Endothelial cell of umbilical vein (primary cell): ENCODE data around the gene PARN. TPM values are rescaled to one million over a fixed set of nuclear protein-coding genes. Genes with fewer than 3 reads are reported as not detected.

Experiments
- BruUV-seq: library from RNA; stranded (reverse); fragments of 400-500 nt; replicated peaks from 2 replicates; lab custom pipeline; 2021; lab: Mats Ljungman, UMichigan
- CTCF ChIA-PET: fragments of 300-600, 350-600 bp; sonication (Branson Sonifier 250); formaldehyde crosslinking; loops from one replicate; lab custom pipeline; 2021; ENCODE audit warnings: antibody characterized with exemption, inconsistent platforms; lab: Charles Lee
- POLR2A ChIA-PET: fragments of 300-600, 350-600 bp; sonication (Branson Sonifier 250); formaldehyde crosslinking; loops from one replicate; lab custom pipeline; 2021; ENCODE audit warnings: antibody characterized with exemption, inconsistent platforms; lab: Charles Lee
- DNase-seq: peaks from one replicate; pipeline ENCODE4 v3.0.0-alpha.2; 2011; ENCODE audit warnings: low read depth, low spot score
- FAIRE-seq: peaks from 2 replicates; lab custom pipeline; 2011; peaks lifted over from hg19 to GRCh38; lab: Jason Lieb, UNC
- H2AFZ ChIP-seq: 2 replicates; pipeline ENCODE4 v1.6.0; 2012; ENCODE audit warnings: low read depth, low read length, control low read depth, inconsistent platforms
- H3K27ac ChIP-seq: 2 replicates; pipeline ENCODE4 v1.5.1; 2011; ENCODE audit warnings: low read depth, mild to moderate bottlenecking, control low read depth, low read length, moderate library complexity; ENCODE audit not compliant: insufficient read depth
- H3K27me3 ChIP-seq, 2 experiments: 2 replicates each; pipeline versions ENCODE4 v1.6.0 to v1.6.1; 2011; ENCODE audit warnings: low read length in 2 of 2, mixed read lengths in 1 of 2; ENCODE audit not compliant: control insufficient read depth in 2 of 2, insufficient read depth in 2 of 2
- H3K36me3 ChIP-seq, 2 experiments: 2 replicates in 1 of 2; 3 replicates in 1 of 2; pipeline ENCODE4 v1.5.1; 2011; ENCODE audit warnings: low read length in 2 of 2, mild to moderate bottlenecking in 1 of 2, moderate library complexity in 1 of 2; ENCODE audit not compliant: control insufficient read depth in 2 of 2, insufficient read depth in 2 of 2; ENCODE audit errors: extremely low read depth in 1 of 2
- H3K4me1 ChIP-seq: 3 replicates; pipeline ENCODE4 v1.5.1; 2011; ENCODE audit warnings: mild to moderate bottlenecking, low read length; ENCODE audit not compliant: control insufficient read depth, insufficient read depth; ENCODE audit errors: extremely low read depth
- H3K4me2 ChIP-seq: 2 replicates; pipeline ENCODE4 v1.6.1; 2011; ENCODE audit warnings: low read length, control low read depth, mixed read lengths; ENCODE audit not compliant: insufficient read depth
- H3K4me3 ChIP-seq, 3 experiments: fragments of 200-600 bp in 1 of 3; sonication (generic), shearing (Covaris generic) in 1 of 3; replicated peaks in 1 of 3; 2 replicates each; pipeline ENCODE4 v1.5.1; 2011 to 2016; ENCODE audit warnings: control low read depth in 3 of 3, low read length in 3 of 3, mild to moderate bottlenecking in 2 of 3, inconsistent platforms in 1 of 3, low read depth in 1 of 3, moderate library complexity in 1 of 3; ENCODE audit not compliant: insufficient read depth in 1 of 3
- H3K79me2 ChIP-seq: 2 replicates; pipeline ENCODE4 v1.6.0; 2012; ENCODE audit warnings: low read length, inconsistent platforms; ENCODE audit not compliant: control insufficient read depth, insufficient read depth
- H3K9ac ChIP-seq: replicated peaks from 2 replicates; pipeline ENCODE3; 2011; ENCODE audit warnings: low read length, control low read depth; ENCODE audit not compliant: insufficient read depth; ENCODE audit errors: extremely low read depth
- H3K9me1 ChIP-seq: replicated peaks from 3 replicates; pipeline ENCODE4 v1.6.0; 2011; ENCODE audit warnings: mild to moderate bottlenecking, low read length; ENCODE audit not compliant: control insufficient read depth, insufficient read depth; ENCODE audit errors: extremely low read depth
- H3K9me3 ChIP-seq: replicated peaks from 2 replicates; pipeline ENCODE4 v1.5.1; 2012; ENCODE audit warnings: low read length, inconsistent platforms; ENCODE audit not compliant: control insufficient read depth, insufficient read depth
- H4K20me1 ChIP-seq: replicated peaks from 2 replicates; pipeline ENCODE3; 2011; ENCODE audit warnings: mild to moderate bottlenecking, low read length; ENCODE audit not compliant: control insufficient read depth, insufficient read depth; ENCODE audit errors: extremely low read depth
- EZH2 ChIP-seq: IDR thresholded peaks from 2 replicates; pipeline ENCODE4 v1.6.1; 2012; ENCODE audit warnings: borderline replicate concordance, low read depth, mild to moderate bottlenecking, moderate library complexity, low read length, inconsistent platforms; ENCODE audit not compliant: severe bottlenecking
- FOS ChIP-seq: IDR thresholded peaks from 2 replicates; pipeline ENCODE4 v1.6.1; 2011; ENCODE audit warnings: mild to moderate bottlenecking, low read length, moderate library complexity, borderline replicate concordance; ENCODE audit not compliant: insufficient read depth
- GATA2 ChIP-seq: IDR thresholded peaks from 2 replicates; pipeline ENCODE4 v1.7.0; 2011; ENCODE audit warnings: low read depth, mild to moderate bottlenecking, moderate library complexity, mixed read lengths, low read length; ENCODE audit not compliant: insufficient read length, insufficient read depth
- JUN ChIP-seq: IDR thresholded peaks from 2 replicates; pipeline ENCODE4 v1.6.1; 2011; ENCODE audit warnings: borderline replicate concordance, low read depth; ENCODE audit not compliant: insufficient read length, insufficient read depth
- MYC ChIP-seq: IDR thresholded peaks from one replicate; pipeline ENCODE4 v1.6.1; 2011; ENCODE audit warnings: mild to moderate bottlenecking, low read depth, low read length
- POLR2A ChIP-seq: IDR thresholded peaks from 2 replicates; pipeline ENCODE4 v1.6.1; 2012; ENCODE audit warnings: low read depth, mild to moderate bottlenecking, control low read depth, low read length
- POLR2AphosphoS5 ChIP-seq: IDR thresholded peaks from 2 replicates; pipeline ENCODE4 v1.6.1; 2012; ENCODE audit warnings: low read depth, mild to moderate bottlenecking, control low read depth, low read length, moderate library complexity; ENCODE audit not compliant: insufficient read depth
- dilution Hi-C: fragments of 300-500 bp; cut with MboI; formaldehyde crosslinking; loops from one replicate; pipeline ENCODE4 v1.15.0; 2019; ENCODE audit warnings: low sequenced_read_pairs; ENCODE audit not compliant: extremely low pct_ligation_motif_present
- intact Hi-C: fragments of 100-400 bp; cut with micrococcal nuclease; formaldehyde crosslinking; loops from one replicate; pipeline ENCODE4 v1.10.0; 2022
- polyA plus RNA-seq, 4 experiments: library from polyadenylated mRNA; depleted of rRNA in 3 of 4; stranded (reverse) in 3 of 4; unstranded in 1 of 4; fragments of >200 nt; gene quantifications; 2 replicates each; pipeline versions ENCODE4 v1.2.1 to v1.2.3, GENCODE V29; 2011 to 2012; ENCODE audit warnings: missing spikeins in 1 of 4
- total RNA-seq: library from RNA; stranded (reverse); gene quantifications from 2 replicates; pipeline ENCODE4 v1.2.3, GENCODE V29; 2021
- TF ChIP-seq, protein P1 (sequence below), 2 donors: IDR thresholded peaks; 1 replicate in 1 of 2; 2 replicates in 1 of 2; pipeline ENCODE4 v1.5.1; 2011; ENCODE audit warnings: low read length in 2 of 2, mild to moderate bottlenecking in 2 of 2, moderate library complexity in 2 of 2, control low read depth in 1 of 2, inconsistent platforms in 1 of 2, low read depth in 1 of 2; ENCODE audit not compliant: insufficient read depth in 1 of 2; ENCODE audit errors: extremely low read depth in 1 of 2
- TF ChIP-seq, protein P2 (sequence below): IDR thresholded peaks from 2 replicates; pipeline ENCODE4 v1.6.1; 2011; ENCODE audit not compliant: insufficient read depth, insufficient read length

Gene PARN
- total and polyA plus RNA-seq, 2 donors (not counting 3 experiments of a cell fraction or from before 2014, with no cell fraction given): 16.9 to 24.6 TPM

DNA sequence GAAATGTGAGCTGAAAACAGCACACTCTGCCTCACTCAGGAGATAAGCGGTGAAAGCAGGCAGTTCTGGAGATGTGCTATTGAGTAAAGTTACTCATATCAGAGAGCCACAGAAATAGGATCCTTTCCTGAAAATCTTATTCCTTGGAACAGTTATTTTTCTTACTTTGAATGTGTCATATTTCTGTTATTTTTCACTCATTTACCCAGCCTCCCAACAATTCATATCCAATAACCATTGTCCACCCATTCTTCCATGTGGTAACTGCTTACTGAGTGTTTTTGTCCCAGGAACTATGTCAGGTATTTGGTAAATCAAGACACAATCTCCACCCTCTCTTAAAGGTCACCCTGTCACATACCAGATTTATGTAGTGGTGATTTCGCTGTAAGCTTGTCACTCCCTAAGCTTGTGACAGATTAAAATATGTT lies 144.9 kb downstream of the PARN start:
- no peak overlapping the region for H3K27ac ChIP-seq
- dilution Hi-C loops: no loop called here
- no TSS peak for BruUV-seq

More for the DNA sequence above, 144.9 kb downstream of the PARN start:
- ChIA-PET POLR2A (no interaction called here), CTCF (no interaction called here)
- Histone ChIP-seq H3K4me1 (peaks cover 20% of the 10 kb centered on the region), H4K20me1 (no peaks in the 10 kb centered on the region), H3K4me2 (no peak overlapping the region), H3K4me3 (no peak overlapping the region), H3K9ac (no peak overlapping the region), H3K9me1 (no peaks in the 10 kb centered on the region), H3K79me2 (no peaks in the 10 kb centered on the region), H3K36me3 (peaks cover 0 to 2% of the 10 kb centered on the region in 2 experiments), H2AFZ (no peak overlapping the region), H3K27me3 (no peaks in the 10 kb centered on the region), H3K9me3 (no peaks in the 10 kb centered on the region)
- DNase-seq (no peak), FAIRE-seq (no peak)
- TF ChIP-seq, protein P1, sequence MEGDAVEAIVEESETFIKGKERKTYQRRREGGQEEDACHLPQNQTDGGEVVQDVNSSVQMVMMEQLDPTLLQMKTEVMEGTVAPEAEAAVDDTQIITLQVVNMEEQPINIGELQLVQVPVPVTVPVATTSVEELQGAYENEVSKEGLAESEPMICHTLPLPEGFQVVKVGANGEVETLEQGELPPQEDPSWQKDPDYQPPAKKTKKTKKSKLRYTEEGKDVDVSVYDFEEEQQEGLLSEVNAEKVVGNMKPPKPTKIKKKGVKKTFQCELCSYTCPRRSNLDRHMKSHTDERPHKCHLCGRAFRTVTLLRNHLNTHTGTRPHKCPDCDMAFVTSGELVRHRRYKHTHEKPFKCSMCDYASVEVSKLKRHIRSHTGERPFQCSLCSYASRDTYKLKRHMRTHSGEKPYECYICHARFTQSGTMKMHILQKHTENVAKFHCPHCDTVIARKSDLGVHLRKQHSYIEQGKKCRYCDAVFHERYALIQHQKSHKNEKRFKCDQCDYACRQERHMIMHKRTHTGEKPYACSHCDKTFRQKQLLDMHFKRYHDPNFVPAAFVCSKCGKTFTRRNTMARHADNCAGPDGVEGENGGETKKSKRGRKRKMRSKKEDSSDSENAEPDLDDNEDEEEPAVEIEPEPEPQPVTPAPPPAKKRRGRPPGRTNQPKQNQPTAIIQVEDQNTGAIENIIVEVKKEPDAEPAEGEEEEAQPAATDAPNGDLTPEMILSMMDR (IDR thresholded peaks at IDR 0.05; ENCODE audit: extremely low read depth in 1 of 2, insufficient read depth in 1 of 2, low read depth in 1 of 2, low read length in 2 of 2): no peak
- TF ChIP-seq FOS (no peak), EZH2 (no peak), POLR2A (no peak), MYC (no peak), JUN (no peak), POLR2AphosphoS5 (no peak), GATA2 (no peak)
- TF ChIP-seq, protein P2, sequence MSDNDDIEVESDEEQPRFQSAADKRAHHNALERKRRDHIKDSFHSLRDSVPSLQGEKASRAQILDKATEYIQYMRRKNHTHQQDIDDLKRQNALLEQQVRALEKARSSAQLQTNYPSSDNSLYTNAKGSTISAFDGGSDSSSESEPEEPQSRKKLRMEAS: no peak
- intact Hi-C loops: loop anchor here (5.0 kb wide), 1 partner anchor 198 kb away; no protein-coding TSS in a partner anchor
